PC-3 (cell line): ENCODE data around the gene BGLAP. TPM values are rescaled to one million over a fixed set of nuclear protein-coding genes. Genes with fewer than 3 reads are reported as not detected.

Experiments
- ATAC-seq: fragments of 200-7000 bp; cut with Tn5 transposase; 2 replicates; pipeline ENCODE4 v1.9.1; 2020; ENCODE audit warnings: mild to moderate bottlenecking, moderate library complexity
- BruUV-seq: library from RNA; stranded (reverse); fragments of 400-500 nt; replicated peaks from 2 replicates; lab custom pipeline; 2021; lab: Mats Ljungman, UMichigan
- CTCF ChIA-PET: fragments of 300-600 bp; sonication (Branson Sonifier 250); formaldehyde crosslinking; loops from one replicate; lab custom pipeline; 2022; ENCODE audit warnings: antibody characterized with exemption; lab: Charles Lee
- POLR2A ChIA-PET: fragments of 300-600 bp; sonication (Branson Sonifier 250); formaldehyde crosslinking; loops from one replicate; lab custom pipeline; 2022; ENCODE audit warnings: antibody characterized with exemption; ENCODE audit not compliant: unreplicated experiment; lab: Charles Lee
- DNase-seq: peaks from one replicate; pipeline ENCODE4 v3.0.0-alpha.2; 2015
- H2AFZ ChIP-seq: fragments of 300-600 bp; sonication (generic); 2 replicates; pipeline ENCODE4 v1.6.0; 2016; ENCODE audit warnings: antibody characterized with exemption, low read length
- H3F3A ChIP-seq: fragments of 300-600 bp; sonication (generic); one replicate; pipeline ENCODE4 v1.6.0; 2017; ENCODE audit warnings: antibody characterized with exemption, low read length, control low read depth, mild to moderate bottlenecking; ENCODE audit not compliant: unreplicated experiment
- H3K27ac ChIP-seq: fragments of 300-600 bp; sonication (generic); 2 replicates; pipeline ENCODE4 v1.5.1; 2016; ENCODE audit warnings: mild to moderate bottlenecking, low read length
- H3K27me3 ChIP-seq: fragments of 300-600 bp; sonication (generic); 2 replicates; pipeline ENCODE4 v1.6.1; 2016; ENCODE audit warnings: low read length, mixed read lengths
- H3K36me3 ChIP-seq: fragments of 300-600 bp; sonication (generic); 2 replicates; pipeline ENCODE4 v1.6.1; 2016; ENCODE audit warnings: low read depth, mixed run types, low read length, mixed read lengths
- H3K4me1 ChIP-seq: fragments of 300-600 bp; sonication (generic); 2 replicates; pipeline ENCODE4 v1.5.1; 2016; ENCODE audit warnings: low read length; ENCODE audit not compliant: insufficient read depth
- H3K4me2 ChIP-seq: fragments of 300-600 bp; sonication (generic); 2 replicates; pipeline ENCODE4 v1.6.0; 2016; ENCODE audit warnings: low read length
- H3K4me3 ChIP-seq: fragments of 300-600 bp; sonication (generic); 2 replicates; pipeline ENCODE4 v1.5.1; 2016; ENCODE audit warnings: mild to moderate bottlenecking, low read length, mixed read lengths
- H3K79me2 ChIP-seq: fragments of 300-600 bp; sonication (generic); 2 replicates; pipeline ENCODE4 v1.6.1; 2017; ENCODE audit warnings: low read length, mixed read lengths
- H3K9ac ChIP-seq: fragments of 300-600 bp; sonication (generic); 2 replicates; pipeline ENCODE4 v1.6.0; 2016; ENCODE audit warnings: mild to moderate bottlenecking, low read length
- H3K9me2 ChIP-seq: fragments of 300-600 bp; sonication (generic); replicated peaks from 2 replicates; pipeline ENCODE4 v1.6.1; 2016; ENCODE audit warnings: mixed run types, low read length, mixed read lengths
- H3K9me3 ChIP-seq: fragments of 300-600 bp; sonication (generic); 2 replicates; pipeline ENCODE4 v1.6.1; 2016; ENCODE audit warnings: low read length, mixed read lengths
- H4K20me1 ChIP-seq: fragments of 300-600 bp; sonication (generic); 2 replicates; pipeline ENCODE4 v1.6.1; 2016; ENCODE audit warnings: low read length, mixed read lengths
- CTCF ChIP-seq: fragments of 300-600 bp; sonication (generic); conservative IDR thresholded peaks from 2 replicates; pipeline ENCODE4 v1.5.1; 2017; ENCODE audit warnings: antibody characterized with exemption, low read depth, mild to moderate bottlenecking, low read length
- EZH2 ChIP-seq: fragments of 300-600 bp; sonication (generic); IDR thresholded peaks from one replicate; pipeline ENCODE4 v1.6.1; 2017; ENCODE audit warnings: antibody characterized with exemption, mild to moderate bottlenecking, low read length; ENCODE audit not compliant: unreplicated experiment
- EZH2phosphoT487 ChIP-seq: fragments of 300-600 bp; sonication (generic); IDR thresholded peaks from 2 replicates; pipeline ENCODE4 v1.6.1; 2018; ENCODE audit warnings: mild to moderate bottlenecking, antibody characterized with exemption, low read length, borderline replicate concordance
- intact Hi-C: fragments of 100-400 bp; cut with micrococcal nuclease; formaldehyde crosslinking; loops from 2 replicates; pipeline ENCODE4 v1.9.0; 2023
- total RNA-seq: library from RNA; depleted of rRNA; stranded (reverse); fragments of >200 nt; gene quantifications from 2 replicates; pipeline ENCODE4 v1.2.3, GENCODE V29; 2014

Gene BGLAP
- total RNA-seq, 1 experiment from 2014 or later, result 2.5 TPM

GRCh38 chr1:156263288-156263655 lies 21.3 kb downstream of the BGLAP start:
- Histone ChIP-seq H3K27me3 (no peaks in the 10 kb centered on the region), H3K4me3 (no peak overlapping the region), H3K27ac (peak overlapping the region; percentile 91), H3K4me2 (peak overlapping the region; percentile 74), H2AFZ (no peak overlapping the region), H3K36me3 (peaks cover 77% of the 10 kb centered on the region), H3K9me2 (no peaks in the 10 kb centered on the region), H3K4me1 (peaks cover 25% of the 10 kb centered on the region), H4K20me1 (0 out of 2 replicates have a peak, but pooled peaks cover 4% of the 10 kb centered on the region), H3K9me3 (no peaks in the 10 kb centered on the region), H3K9ac (no peak overlapping the region; the same call in 1 of the 2 replicates), H3F3A (peaks cover 12% of the 10 kb centered on the region), H3K79me2 (peaks cover 3% of the 10 kb centered on the region; the same call in 1 of the 2 replicates)
- ChIA-PET CTCF (no interaction called here), POLR2A (interaction anchor here (1.0 kb wide), 1 partner anchor 19 kb away, joined by 3 read pairs; the partner anchor contains the start of gene SMG5)
- TF ChIP-seq CTCF (no peak), EZH2phosphoT487 (no peak), EZH2 (no peak)
- intact Hi-C loops, result loop anchor here (1.0 kb wide), 1 partner anchor 19 kb away; the partner anchor contains the start of gene SMG5
- no peak for DNase-seq
- BruUV-seq, result no TSS peak
- ATAC-seq, result peak; percentile 44

- Histone ChIP-seq H3K9me2 (no peaks in the 10 kb centered on the region), H2AFZ (no peak overlapping the region), H3K4me2 (no peak overlapping the region), H3K9me3 (no peaks in the 10 kb centered on the region), H3K79me2 (peaks cover 6% of the 10 kb centered on the region; the same call in 1 of the 2 replicates), H3F3A (peaks cover 12% of the 10 kb centered on the region), H3K4me3 (no peak overlapping the region), H3K9ac (no peak overlapping the region), H3K27ac (no peak overlapping the region), H3K4me1 (peaks cover 25% of the 10 kb centered on the region), H3K27me3 (no peaks in the 10 kb centered on the region), H4K20me1 (0 out of 2 replicates have a peak, but pooled peaks cover 7% of the 10 kb centered on the region), H3K36me3 (peaks cover 65% of the 10 kb centered on the region)
- intact Hi-C loops, result no loop called here
- no peak for TF ChIP-seq CTCF
- TF ChIP-seq EZH2phosphoT487, result no peak
- TF ChIP-seq EZH2, result no peak
- POLR2A ChIA-PET, result no interaction called here
- CTCF ChIA-PET, result no interaction called here
- no peak for DNase-seq
- no peak for ATAC-seq
- TSS peak; percentile 52 for BruUV-seq
These were observed 24.1 kb downstream of the BGLAP start for GRCh38 chr1:156266051-156266450.

- Histone ChIP-seq H3K79me2 (0 out of 2 replicates have a peak, but pooled peaks cover 4% of the 10 kb centered on the region), H3F3A (peaks cover 5% of the 10 kb centered on the region), H3K4me1 (peaks cover 10% of the 10 kb centered on the region), H3K9ac (no peak overlapping the region), H3K9me2 (no peaks in the 10 kb centered on the region), H3K4me2 (no peak overlapping the region), H3K4me3 (no peak overlapping the region), H3K9me3 (no peaks in the 10 kb centered on the region), H3K27ac (no peak overlapping the region), H2AFZ (no peak overlapping the region), H3K36me3 (peaks cover 73% of the 10 kb centered on the region), H3K27me3 (no peaks in the 10 kb centered on the region), H4K20me1 (0 out of 2 replicates have a peak, but pooled peaks cover 4% of the 10 kb centered on the region)
- ChIA-PET POLR2A (no interaction called here), CTCF (interaction anchor here (0.6 kb wide), 1 partner anchor 1179 kb away, joined by 6 read pairs; no protein-coding TSS in a partner anchor)
- ATAC-seq (no peak), DNase-seq (no peak)
- BruUV-seq, result no TSS peak
- intact Hi-C loops, result no loop called here
- TF ChIP-seq EZH2phosphoT487 (no peak), CTCF (no peak), EZH2 (no peak)
These were observed 26.4 kb downstream of the BGLAP start for GRCh38 chr1:156268336-156268735.
